Tibial nerve (tissue), 4 donors: Measurements from ENCODE around the gene DHX58.

ENCODE experiments used
- CTCF ChIP-seq, 5 experiments: fragments of 200-600 bp in 3 of 5; fragments of 450-650 bp in 2 of 5; sonication (generic) in 3 of 5; IDR thresholded peaks; one replicate each; pipeline ENCODE4 v1.5.1; 2016 to 2019; ENCODE audit warnings: antibody characterized with exemption in 5 of 5, mild to moderate bottlenecking in 3 of 5, moderate library complexity in 2 of 5
- EP300 ChIP-seq, 2 donors: sonication (generic); formaldehyde crosslinking; IDR thresholded peaks; one replicate each; pipeline ENCODE4 v1.6.1; 2017; ENCODE audit warnings: antibody characterized with exemption in 2 of 2, mild to moderate bottlenecking in 1 of 2

DNA sequence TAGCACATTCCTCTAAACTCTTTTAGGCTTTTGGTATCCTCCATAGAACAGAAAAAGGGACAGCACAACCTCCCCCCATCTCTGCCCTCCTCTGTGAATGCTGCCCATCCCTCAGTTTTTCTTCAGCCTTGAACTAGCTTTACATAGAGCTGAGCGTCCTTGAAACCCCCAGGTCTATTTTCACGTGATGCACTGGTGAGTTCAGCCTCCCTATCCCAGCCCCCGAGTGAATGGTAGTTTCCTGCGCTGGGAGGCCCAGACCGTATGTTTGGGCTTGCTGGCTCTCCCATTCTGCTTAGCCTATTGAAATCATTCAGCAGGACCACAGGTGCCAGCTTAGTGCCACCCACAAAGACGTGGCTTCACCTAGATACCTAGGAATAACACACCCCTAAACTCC, 36.7 kb downstream of the DHX58 start:
- TF ChIP-seq CTCF (IDR thresholded peaks at IDR 0.05) (no peak), EP300 (IDR thresholded peaks at IDR 0.05) (no peak)
